IMR-90 (cell line): ENCODE data around the gene TLR10. TPM values are rescaled to one million over a fixed set of nuclear protein-coding genes. Genes with fewer than 3 reads are reported as not detected.

Experiments used
- ATAC-seq: fragments of 200-7000 bp; cut with Tn5 transposase; 2 replicates; pipeline ENCODE4 v1.9.1; 2020; ENCODE audit warnings: low read depth, mild to moderate bottlenecking, moderate library complexity
- BruUV-seq: library from RNA; stranded (reverse); fragments of 400-500 nt; replicated peaks from 2 replicates; lab custom pipeline; 2021; lab: Mats Ljungman, UMichigan
- CTCF ChIA-PET: fragments of 300-600 bp; formaldehyde crosslinking; extraction: SDS; loops from one replicate; lab custom pipeline; 2021; ENCODE audit warnings: antibody characterized with exemption; lab: Yijun Ruan, JAX
- POLR2A ChIA-PET: fragments of 300-600 bp; sonication (Branson Sonifier 250); formaldehyde crosslinking; loops from one replicate; lab custom pipeline; 2022; ENCODE audit warnings: antibody characterized with exemption; ENCODE audit not compliant: unreplicated experiment; lab: Charles Lee
- DNase-seq: peaks from one replicate; pipeline ENCODE4 v3.0.0; 2013
- H2AFZ ChIP-seq: replicated peaks from 2 replicates; pipeline ENCODE3; 2013; ENCODE audit warnings: low read length, mild to moderate bottlenecking; ENCODE audit not compliant: poor library complexity
- H2AK5ac ChIP-seq: 2 replicates; pipeline ENCODE4 v1.6.1; 2013; ENCODE audit warnings: low read depth, low read length, inconsistent platforms
- H2AK9ac ChIP-seq: replicated peaks from 2 replicates; pipeline ENCODE3; 2013; ENCODE audit warnings: mild to moderate bottlenecking, low read depth, low read length, moderate library complexity; ENCODE audit not compliant: poor library complexity
- H2BK120ac ChIP-seq: 2 replicates; pipeline ENCODE4 v1.6.1; 2013; ENCODE audit warnings: low read depth, low read length, inconsistent platforms
- H2BK15ac ChIP-seq: 3 replicates; pipeline ENCODE4 v1.6.1; 2013; ENCODE audit warnings: low read depth, low read length, inconsistent platforms
- H2BK20ac ChIP-seq: 2 replicates; pipeline ENCODE4 v1.6.1; 2013; ENCODE audit warnings: low read depth, mild to moderate bottlenecking, inconsistent platforms, low read length, moderate library complexity
- H2BK5ac ChIP-seq: 2 replicates; pipeline ENCODE4 v1.6.1; 2013; ENCODE audit warnings: mild to moderate bottlenecking, low read depth, low read length, inconsistent platforms; ENCODE audit not compliant: poor library complexity, severe bottlenecking
- H3K14ac ChIP-seq: replicated peaks from 2 replicates; pipeline ENCODE4 v1.6.1; 2013; ENCODE audit warnings: low read depth, low read length, inconsistent platforms
- H3K18ac ChIP-seq: 2 replicates; pipeline ENCODE4 v1.6.1; 2013; ENCODE audit warnings: low read depth, low read length, control low read depth
- H3K23ac ChIP-seq: 2 replicates; pipeline ENCODE4 v1.6.1; 2013; ENCODE audit warnings: low read depth, low read length, inconsistent platforms
- H3K27ac ChIP-seq: 2 replicates; pipeline ENCODE4 v1.5.1; 2013; ENCODE audit warnings: mild to moderate bottlenecking, control low read depth, low read length; ENCODE audit not compliant: insufficient read depth
- H3K27me3 ChIP-seq: 2 replicates; pipeline ENCODE4 v1.6.1; 2013; ENCODE audit warnings: low read length; ENCODE audit not compliant: control insufficient read depth, insufficient read depth
- H3K36me3 ChIP-seq: 2 replicates; pipeline ENCODE4 v1.6.1; 2013; ENCODE audit warnings: low read length, mixed read lengths; ENCODE audit not compliant: control insufficient read depth, insufficient read depth
- H3K4ac ChIP-seq: 2 replicates; pipeline ENCODE4 v1.6.1; 2013; ENCODE audit warnings: low read depth, low read length, inconsistent platforms
- H3K4me1 ChIP-seq: 2 replicates; pipeline ENCODE4 v1.6.1; 2013; ENCODE audit warnings: low read length, mixed read lengths; ENCODE audit not compliant: control insufficient read depth, insufficient read depth
- H3K4me2 ChIP-seq: 2 replicates; pipeline ENCODE4 v1.6.1; 2013; ENCODE audit warnings: low read depth, mild to moderate bottlenecking, control low read depth, low read length, moderate library complexity
- H3K4me3 ChIP-seq: 2 replicates; pipeline ENCODE4 v1.5.1; 2013; ENCODE audit warnings: low read depth, mild to moderate bottlenecking, control low read depth, low read length, moderate library complexity; ENCODE audit not compliant: insufficient read depth
- H3K56ac ChIP-seq: 2 replicates; pipeline ENCODE4 v1.6.1; 2013; ENCODE audit warnings: low read length, inconsistent platforms; ENCODE audit not compliant: insufficient read depth; ENCODE audit errors: extremely low read depth
- H3K79me1 ChIP-seq, 2 experiments: 2 replicates each; pipeline ENCODE4 v1.6.1; 2013; ENCODE audit warnings: low read length in 2 of 2, inconsistent platforms in 1 of 2, low read depth in 1 of 2
- H3K9ac ChIP-seq: 2 replicates; pipeline ENCODE4 v1.6.1; 2013; ENCODE audit warnings: low read depth, low read length, control low read depth
- H3K9me1 ChIP-seq: 2 replicates; pipeline ENCODE4 v1.6.1; 2013; ENCODE audit warnings: low read length, inconsistent platforms; ENCODE audit not compliant: insufficient read depth
- H3K9me3 ChIP-seq: 2 replicates; pipeline ENCODE4 v1.6.1; 2013; ENCODE audit warnings: low read length; ENCODE audit not compliant: control insufficient read depth, insufficient read depth
- H4K20me1 ChIP-seq: 2 replicates; pipeline ENCODE4 v1.6.1; 2013; ENCODE audit warnings: low read length, inconsistent platforms; ENCODE audit not compliant: insufficient read depth
- H4K5ac ChIP-seq: 2 replicates; pipeline ENCODE4 v1.6.1; 2013; ENCODE audit warnings: mild to moderate bottlenecking, low read depth, low read length, control low read depth
- H4K8ac ChIP-seq, 2 experiments: 2 replicates each; pipeline ENCODE4 v1.6.1; 2013; ENCODE audit warnings: low read depth in 2 of 2, low read length in 2 of 2, control low read depth in 1 of 2, inconsistent platforms in 1 of 2
- H4K91ac ChIP-seq: 2 replicates; pipeline ENCODE4 v1.6.1; 2013; ENCODE audit warnings: low read depth, low read length, inconsistent platforms; ENCODE audit not compliant: insufficient read depth
- CHD1 ChIP-seq: IDR thresholded peaks from 2 replicates; pipeline ENCODE4 v1.6.1; 2012; ENCODE audit warnings: low read depth, low read length, improper control_type of control experiment
- MAFK ChIP-seq: IDR thresholded peaks from 2 replicates; pipeline ENCODE4 v1.6.1; 2012; ENCODE audit warnings: low read depth, low read length, improper control_type of control experiment
- RAD21 ChIP-seq: IDR thresholded peaks from 2 replicates; pipeline ENCODE4 v1.6.1; 2012; ENCODE audit warnings: low read length, improper control_type of control experiment
- RCOR1 ChIP-seq: IDR thresholded peaks from 2 replicates; pipeline ENCODE4 v1.6.1; 2012; ENCODE audit warnings: mild to moderate bottlenecking, low read length, improper control_type of control experiment; ENCODE audit not compliant: insufficient replicate concordance
- dilution Hi-C: fragments of 300-500 bp; cut with HindIII; formaldehyde crosslinking; loops from one replicate; pipeline ENCODE4 v1.14.3; 2018; ENCODE audit warnings: low sequenced_read_pairs; ENCODE audit not compliant: unreplicated experiment
- in situ Hi-C: fragments of 300-500 bp; cut with MboI; formaldehyde crosslinking; loops from 3 replicates; pipeline ENCODE4 v1.14.3; 2019; ENCODE audit warnings: low sequenced_read_pairs, inconsistent platforms, mixed read lengths
- intact Hi-C: fragments of 100-400 bp; cut with micrococcal nuclease; formaldehyde crosslinking; loops from 2 replicates; pipeline ENCODE4 v1.10.0; 2022
- polyA plus RNA-seq, 3 experiments: library from polyadenylated mRNA; depleted of rRNA; stranded (reverse); fragments of >200 nt; gene quantifications; 2 replicates each; pipeline ENCODE4 v1.2.3, GENCODE V29; 2012; ENCODE audit warnings: low replicate concordance in 1 of 3
- total RNA-seq: library from RNA; depleted of rRNA; stranded (reverse); fragments of >200 nt; gene quantifications from 2 replicates; pipeline ENCODE4 v1.2.3, GENCODE V29; 2012

TLR10 gene
- total and polyA plus RNA-seq, 2 of the 4 experiments (the other 2 are of a cell fraction) = not detected

DNA sequence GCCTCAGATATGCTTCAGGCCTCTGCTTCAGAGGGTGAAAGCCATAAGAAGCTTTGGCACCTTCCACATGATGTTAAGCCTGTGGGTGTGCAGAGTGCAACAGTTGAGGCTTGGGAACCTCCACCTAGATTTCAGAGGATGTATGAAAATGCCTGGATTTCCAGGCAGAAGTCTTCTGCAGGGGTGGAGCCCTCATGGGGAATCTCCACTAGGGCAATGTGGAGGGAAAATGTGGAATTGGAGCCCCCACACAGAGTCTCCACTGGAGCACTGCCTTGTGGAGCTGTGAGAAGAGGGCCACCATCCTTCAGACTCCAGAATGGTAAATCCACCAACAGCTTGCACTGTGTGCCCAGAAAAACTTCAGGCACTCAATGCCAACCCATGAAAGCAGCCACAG, 35.2 kb downstream of the TLR10 start:
- ChIA-PET CTCF (no interaction called here), POLR2A (no interaction called here)
- no peak overlapping the region for H3K4ac ChIP-seq
- ATAC-seq (no peak), DNase-seq (no peak)
- H2BK15ac ChIP-seq = no peak overlapping the region
- H4K8ac ChIP-seq = no peak overlapping the region
- H3K9me3 ChIP-seq = peaks cover 6% of the 10 kb centered on the region
- H2AK5ac ChIP-seq = no peak overlapping the region
- H4K5ac ChIP-seq = no peak overlapping the region
- no peak overlapping the region for H3K27ac ChIP-seq
- no peaks in the 10 kb centered on the region for H3K36me3 ChIP-seq
- H2BK120ac ChIP-seq = no peak overlapping the region
- no peak overlapping the region for H3K4me3 ChIP-seq
- H3K79me1 ChIP-seq = no peaks in the 10 kb centered on the region
- no peak overlapping the region for H3K56ac ChIP-seq
- H3K23ac ChIP-seq = no peak overlapping the region
- dilution Hi-C loops (no loop called here), intact Hi-C loops (no loop called here), in situ Hi-C loops (no loop called here)
- no peak overlapping the region for H3K14ac ChIP-seq
- no TSS peak for BruUV-seq
- H2BK20ac ChIP-seq = no peak overlapping the region
- no peak overlapping the region for H2AK9ac ChIP-seq
- H3K27me3 ChIP-seq = peaks cover 2% of the 10 kb centered on the region; the same call in 1 of the 2 replicates
- no peak overlapping the region for H3K18ac ChIP-seq
- H4K91ac ChIP-seq = no peak overlapping the region
- no peak overlapping the region for H3K4me2 ChIP-seq
- H4K20me1 ChIP-seq = peaks cover 2% of the 10 kb centered on the region; the same call in 1 of the 2 replicates
- TF ChIP-seq CHD1 (no peak), RAD21 (no peak), MAFK (no peak), RCOR1 (no peak)
- peaks cover 7% of the 10 kb centered on the region for H3K4me1 ChIP-seq
- peaks cover 6% of the 10 kb centered on the region for H3K9me1 ChIP-seq
- H2AFZ ChIP-seq = no peak overlapping the region
- H2BK5ac ChIP-seq = no peak overlapping the region
- H3K9ac ChIP-seq = no peak overlapping the region
